Putamen (tissue), 1 donor: ENCODE measurements around the gene NRG3.
"Not testable (repeated sequence)": the region's sequence is repeated elsewhere in the genome, so short reads cannot be mapped to it uniquely, and the experiment has no call there.

Experiments used
- DNase-seq: peaks from one replicate; pipeline ENCODE4 v3.0.0-alpha.2; 2016; ENCODE audit warnings: low spot score

NRG3 gene

GRCh38 chr10:82982110-82982608, 1107.2 kb downstream of the NRG3 start:
- DNase-seq: no peak

DNA sequence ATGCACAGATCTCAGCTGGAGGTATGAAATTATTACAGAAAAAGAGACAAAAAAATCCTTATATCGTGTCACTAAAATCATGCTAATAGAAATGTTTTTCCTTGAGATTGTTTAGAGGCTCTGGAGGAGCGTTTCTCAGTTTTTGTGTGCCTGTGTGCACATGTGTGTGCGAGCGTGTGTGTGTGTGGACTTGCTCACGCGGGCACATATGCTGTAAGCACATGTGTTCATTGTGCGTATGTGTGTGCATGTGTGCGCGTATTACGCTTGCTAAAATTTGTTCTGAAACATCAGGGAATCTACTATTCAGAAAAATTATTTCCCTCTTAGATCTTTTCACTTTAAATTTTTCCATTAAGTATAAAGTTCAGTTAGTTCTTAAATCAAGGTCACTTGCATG, 1111.2 kb downstream of the NRG3 start:
- DNase-seq: no peak

- DNase-seq: not testable (repeated sequence)
Measured at GRCh38 chr10:83006479-83006878, 1131.5 kb downstream of the NRG3 start.

GRCh38 chr10:83007510-83007909, 1132.5 kb downstream of the NRG3 start:
- no peak for DNase-seq

- no peak for DNase-seq
Measured at GRCh38 chr10:83012866-83013265, 1137.9 kb downstream of the NRG3 start.

GRCh38 chr10:83017076-83017867, 1142.3 kb downstream of the NRG3 start:
- no peak for DNase-seq

DNA sequence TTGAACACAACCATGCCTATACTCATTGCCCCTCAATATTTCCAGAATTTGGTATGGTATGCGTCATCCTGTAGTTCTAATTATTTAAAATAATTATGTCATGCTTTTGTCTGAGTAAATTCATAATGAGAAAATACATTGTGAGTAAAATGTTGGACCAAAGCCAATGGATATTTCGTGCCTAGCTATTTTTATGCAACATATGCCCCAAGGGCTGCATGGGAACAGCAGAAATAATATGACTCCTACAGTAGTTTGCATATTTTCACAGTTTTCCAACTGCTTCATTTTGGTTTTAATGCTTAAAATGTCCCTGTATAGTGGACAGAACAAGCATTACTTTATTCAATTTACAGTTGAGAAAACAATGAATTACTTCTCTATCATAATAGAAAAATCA, 1148.7 kb downstream of the NRG3 start:
- DNase-seq: no peak
